Liver (tissue), 9 donors: Measurements from ENCODE around the gene FOXM1. TPM values are rescaled to one million over a fixed set of nuclear protein-coding genes. Genes with fewer than 3 reads are reported as not detected.

Experiments used
- DNase-seq: peaks from one replicate; pipeline ENCODE4 v3.0.0-alpha.2; 2017; ENCODE audit warnings: low spot score
- H3K27ac ChIP-seq, 2 donors: one replicate each; pipeline ENCODE4 v1.7.0; 2013; ENCODE audit warnings: inconsistent platforms in 2 of 2, low read length in 2 of 2, control low read depth in 1 of 2, low read depth in 1 of 2, mild to moderate bottlenecking in 1 of 2
- H3K27me3 ChIP-seq, 4 donors: one replicate each; pipeline versions ENCODE4 v1.6.1 to v1.7.0; 2013; ENCODE audit warnings: low read length in 3 of 4, inconsistent platforms in 1 of 4, mild to moderate bottlenecking in 1 of 4, moderate library complexity in 1 of 4; ENCODE audit not compliant: control insufficient read depth in 4 of 4, insufficient read depth in 4 of 4
- H3K36me3 ChIP-seq, 4 donors: one replicate each; pipeline versions ENCODE4 v1.6.1 to v1.7.0; 2013; ENCODE audit warnings: low read length in 3 of 4, mild to moderate bottlenecking in 3 of 4, low read depth in 1 of 4, moderate library complexity in 1 of 4; ENCODE audit not compliant: control insufficient read depth in 4 of 4, insufficient read depth in 3 of 4
- H3K4me1 ChIP-seq, 4 donors: one replicate each; pipeline versions ENCODE4 v1.6.1 to v1.7.0; 2013; ENCODE audit warnings: low read length in 3 of 4, mild to moderate bottlenecking in 3 of 4, moderate library complexity in 1 of 4; ENCODE audit not compliant: control insufficient read depth in 4 of 4, insufficient read depth in 4 of 4
- H3K4me3 ChIP-seq, 3 donors: one replicate each; pipeline versions ENCODE4 v1.6.1 to v1.7.0; 2013; ENCODE audit warnings: low read length in 3 of 3, control low read depth in 1 of 3, low read depth in 1 of 3, mild to moderate bottlenecking in 1 of 3
- H3K9ac ChIP-seq, 2 donors: one replicate each; pipeline ENCODE4 v1.7.0; 2013; ENCODE audit warnings: low read length in 2 of 2, mild to moderate bottlenecking in 2 of 2, moderate library complexity in 2 of 2, control low read depth in 1 of 2, low read depth in 1 of 2
- H3K9me3 ChIP-seq, 4 donors: one replicate each; pipeline versions ENCODE4 v1.6.1 to v1.7.0; 2013; ENCODE audit warnings: low read length in 3 of 4; ENCODE audit not compliant: control insufficient read depth in 4 of 4
- EGR1 ChIP-seq, 2 donors: IDR thresholded peaks; 2 replicates each; pipeline ENCODE4 v1.6.1; 2016 to 2018; ENCODE audit warnings: antibody characterized with exemption in 2 of 2, low read depth in 2 of 2
- FOXA1 ChIP-seq: IDR thresholded peaks from 2 replicates; pipeline ENCODE4 v1.6.1; 2016; ENCODE audit warnings: antibody characterized with exemption
- FOXA2 ChIP-seq: IDR thresholded peaks from 2 replicates; pipeline ENCODE4 v1.6.1; 2016; ENCODE audit warnings: antibody characterized with exemption
- GABPA ChIP-seq, 2 donors: IDR thresholded peaks in 1 of 2; conservative IDR thresholded peaks in 1 of 2; 2 replicates each; pipeline ENCODE4 v1.6.1; 2016; ENCODE audit warnings: antibody characterized with exemption in 2 of 2, mild to moderate bottlenecking in 1 of 2, moderate library complexity in 1 of 2
- HNF4A ChIP-seq, 2 donors: conservative IDR thresholded peaks; 2 replicates each; pipeline ENCODE4 v1.6.1; 2016; ENCODE audit warnings: antibody characterized with exemption in 2 of 2, mild to moderate bottlenecking in 2 of 2
- JUND ChIP-seq, 2 donors: IDR thresholded peaks; 2 replicates each; pipeline ENCODE4 v1.6.1; 2016; ENCODE audit warnings: antibody characterized with exemption in 2 of 2
- MAX ChIP-seq: IDR thresholded peaks from 2 replicates; pipeline ENCODE4 v1.6.1; 2016; ENCODE audit warnings: antibody characterized with exemption
- NR2F2 ChIP-seq: IDR thresholded peaks from 2 replicates; pipeline ENCODE4 v1.6.1; 2016; ENCODE audit warnings: antibody characterized with exemption
- RAD21 ChIP-seq, 2 donors: IDR thresholded peaks; 2 replicates each; pipeline ENCODE4 v1.6.1; 2016; ENCODE audit warnings: antibody characterized with exemption in 2 of 2, mild to moderate bottlenecking in 2 of 2
- SP1 ChIP-seq: IDR thresholded peaks from 2 replicates; pipeline ENCODE4 v1.6.1; 2018; ENCODE audit warnings: antibody characterized with exemption, mild to moderate bottlenecking
- TAF1 ChIP-seq: conservative IDR thresholded peaks from 2 replicates; pipeline ENCODE4 v1.6.1; 2016; ENCODE audit warnings: antibody characterized with exemption, mild to moderate bottlenecking
- WGBS: extraction: QIAGEN DNeasy Blood & Tissue Kit; methylation state at CpG from one replicate; pipeline ENCODE4 v1.1.7; 2013; 5-methylcytosine and 5-hydroxymethylcytosine counted together
- polyA plus RNA-seq, 2 donors: library from polyadenylated mRNA; stranded (reverse) in 1 of 2; unstranded in 1 of 2; fragments of 200-250 nt in 1 of 2; fragments of >200 nt in 1 of 2; fragmentation: Nextera tagmentation in 1 of 2; extraction: Ambion mirVana in 1 of 2; gene quantifications; one replicate each; pipeline versions ENCODE4 v1.2.1 to v1.2.3, GENCODE V29; 2013 to 2015
- total RNA-seq, 2 donors: library from RNA; depleted of rRNA; stranded (reverse); fragments of >200 nt; gene quantifications; one replicate each; pipeline ENCODE4 v1.2.3, GENCODE V29; 2014
- TF ChIP-seq, protein P1 (sequence below): IDR thresholded peaks from 2 replicates; pipeline ENCODE4 v1.6.1; 2016; ENCODE audit warnings: antibody characterized with exemption, mild to moderate bottlenecking
- TF ChIP-seq, protein P2 (sequence below): IDR thresholded peaks from 2 replicates; pipeline ENCODE4 v1.6.1; 2016; ENCODE audit warnings: antibody characterized with exemption
- TF ChIP-seq, protein P3 (sequence below): fragments of 150-350 bp; IDR thresholded peaks from 2 replicates; pipeline ENCODE4 v1.5.1; 2017; ENCODE audit warnings: improper control_type of control experiment, low read depth, low read length; ENCODE audit not compliant: missing input control
- donor health status: healthy.
- donor health status: healthy.
- donor health status: healthy.
- donor health status: healthy.
- donor health status: healthy.

Gene FOXM1
- total and polyA plus RNA-seq, 4 donors = 0.81 to 10.3 (median 4.6) TPM; not detected in 1

DNA sequence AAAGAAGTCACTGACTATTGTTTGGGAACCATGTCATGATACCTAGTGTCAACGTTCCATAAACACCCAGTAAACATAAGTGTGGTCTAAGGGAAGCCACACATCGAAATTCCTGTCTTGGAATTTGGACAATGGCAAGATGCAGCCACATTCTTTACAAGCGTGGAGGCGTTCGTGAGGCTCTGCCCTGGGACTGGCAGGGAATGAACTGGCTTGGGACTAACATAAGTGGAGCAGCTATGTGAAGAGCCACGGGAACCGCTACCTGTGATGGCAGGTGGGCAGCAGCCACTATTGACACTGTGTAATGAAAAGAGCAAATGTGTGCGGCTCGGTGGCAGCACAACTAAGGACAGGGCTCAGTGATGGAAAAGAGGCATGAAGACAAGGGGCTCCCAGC, 32.2 kb downstream of the FOXM1 start:
- Histone ChIP-seq H3K27ac (peak overlapping the region; percentile 9 to 42), H3K4me3 (no peak overlapping the region), H3K27me3 (no peaks in the 10 kb centered on the region), H3K9ac (no peak overlapping the region), H3K36me3 (peaks cover 0 to 10% (median 2%) of the 10 kb centered on the region in 4 donors), H3K4me1 (peaks cover 2 to 10% (median 8%) of the 10 kb centered on the region in 4 donors), H3K9me3 (no peaks in the 10 kb centered on the region)
- no peak for TF ChIP-seq RAD21 (IDR thresholded peaks at IDR 0.05)
- TF ChIP-seq EGR1 (IDR thresholded peaks at IDR 0.05; ENCODE audit: low read depth in 2 of 2) = no peak
- TF ChIP-seq, protein P1, sequence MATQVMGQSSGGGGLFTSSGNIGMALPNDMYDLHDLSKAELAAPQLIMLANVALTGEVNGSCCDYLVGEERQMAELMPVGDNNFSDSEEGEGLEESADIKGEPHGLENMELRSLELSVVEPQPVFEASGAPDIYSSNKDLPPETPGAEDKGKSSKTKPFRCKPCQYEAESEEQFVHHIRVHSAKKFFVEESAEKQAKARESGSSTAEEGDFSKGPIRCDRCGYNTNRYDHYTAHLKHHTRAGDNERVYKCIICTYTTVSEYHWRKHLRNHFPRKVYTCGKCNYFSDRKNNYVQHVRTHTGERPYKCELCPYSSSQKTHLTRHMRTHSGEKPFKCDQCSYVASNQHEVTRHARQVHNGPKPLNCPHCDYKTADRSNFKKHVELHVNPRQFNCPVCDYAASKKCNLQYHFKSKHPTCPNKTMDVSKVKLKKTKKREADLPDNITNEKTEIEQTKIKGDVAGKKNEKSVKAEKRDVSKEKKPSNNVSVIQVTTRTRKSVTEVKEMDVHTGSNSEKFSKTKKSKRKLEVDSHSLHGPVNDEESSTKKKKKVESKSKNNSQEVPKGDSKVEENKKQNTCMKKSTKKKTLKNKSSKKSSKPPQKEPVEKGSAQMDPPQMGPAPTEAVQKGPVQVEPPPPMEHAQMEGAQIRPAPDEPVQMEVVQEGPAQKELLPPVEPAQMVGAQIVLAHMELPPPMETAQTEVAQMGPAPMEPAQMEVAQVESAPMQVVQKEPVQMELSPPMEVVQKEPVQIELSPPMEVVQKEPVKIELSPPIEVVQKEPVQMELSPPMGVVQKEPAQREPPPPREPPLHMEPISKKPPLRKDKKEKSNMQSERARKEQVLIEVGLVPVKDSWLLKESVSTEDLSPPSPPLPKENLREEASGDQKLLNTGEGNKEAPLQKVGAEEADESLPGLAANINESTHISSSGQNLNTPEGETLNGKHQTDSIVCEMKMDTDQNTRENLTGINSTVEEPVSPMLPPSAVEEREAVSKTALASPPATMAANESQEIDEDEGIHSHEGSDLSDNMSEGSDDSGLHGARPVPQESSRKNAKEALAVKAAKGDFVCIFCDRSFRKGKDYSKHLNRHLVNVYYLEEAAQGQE = no peak
- TF ChIP-seq, protein P2, sequence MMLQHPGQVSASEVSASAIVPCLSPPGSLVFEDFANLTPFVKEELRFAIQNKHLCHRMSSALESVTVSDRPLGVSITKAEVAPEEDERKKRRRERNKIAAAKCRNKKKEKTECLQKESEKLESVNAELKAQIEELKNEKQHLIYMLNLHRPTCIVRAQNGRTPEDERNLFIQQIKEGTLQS = no peak
- TF ChIP-seq HNF4A (conservative IDR thresholded peaks at IDR 0.05) = no peak
- no peak for TF ChIP-seq FOXA2
- TF ChIP-seq FOXA1 = no peak
- TF ChIP-seq, protein P3, sequence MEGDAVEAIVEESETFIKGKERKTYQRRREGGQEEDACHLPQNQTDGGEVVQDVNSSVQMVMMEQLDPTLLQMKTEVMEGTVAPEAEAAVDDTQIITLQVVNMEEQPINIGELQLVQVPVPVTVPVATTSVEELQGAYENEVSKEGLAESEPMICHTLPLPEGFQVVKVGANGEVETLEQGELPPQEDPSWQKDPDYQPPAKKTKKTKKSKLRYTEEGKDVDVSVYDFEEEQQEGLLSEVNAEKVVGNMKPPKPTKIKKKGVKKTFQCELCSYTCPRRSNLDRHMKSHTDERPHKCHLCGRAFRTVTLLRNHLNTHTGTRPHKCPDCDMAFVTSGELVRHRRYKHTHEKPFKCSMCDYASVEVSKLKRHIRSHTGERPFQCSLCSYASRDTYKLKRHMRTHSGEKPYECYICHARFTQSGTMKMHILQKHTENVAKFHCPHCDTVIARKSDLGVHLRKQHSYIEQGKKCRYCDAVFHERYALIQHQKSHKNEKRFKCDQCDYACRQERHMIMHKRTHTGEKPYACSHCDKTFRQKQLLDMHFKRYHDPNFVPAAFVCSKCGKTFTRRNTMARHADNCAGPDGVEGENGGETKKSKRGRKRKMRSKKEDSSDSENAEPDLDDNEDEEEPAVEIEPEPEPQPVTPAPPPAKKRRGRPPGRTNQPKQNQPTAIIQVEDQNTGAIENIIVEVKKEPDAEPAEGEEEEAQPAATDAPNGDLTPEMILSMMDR = no peak
- TF ChIP-seq NR2F2 = no peak
- TF ChIP-seq GABPA (IDR thresholded peaks at IDR 0.05 in 1 of 2, conservative IDR thresholded peaks at IDR 0.05 in 1 of 2) = no peak
- no peak for TF ChIP-seq JUND (IDR thresholded peaks at IDR 0.05)
- no peak for TF ChIP-seq MAX
- no peak for TF ChIP-seq TAF1
- no peak for TF ChIP-seq SP1
- no peak for DNase-seq
- 91% methylated on average over 9 of the region's 9 CpGs for WGBS

DNA sequence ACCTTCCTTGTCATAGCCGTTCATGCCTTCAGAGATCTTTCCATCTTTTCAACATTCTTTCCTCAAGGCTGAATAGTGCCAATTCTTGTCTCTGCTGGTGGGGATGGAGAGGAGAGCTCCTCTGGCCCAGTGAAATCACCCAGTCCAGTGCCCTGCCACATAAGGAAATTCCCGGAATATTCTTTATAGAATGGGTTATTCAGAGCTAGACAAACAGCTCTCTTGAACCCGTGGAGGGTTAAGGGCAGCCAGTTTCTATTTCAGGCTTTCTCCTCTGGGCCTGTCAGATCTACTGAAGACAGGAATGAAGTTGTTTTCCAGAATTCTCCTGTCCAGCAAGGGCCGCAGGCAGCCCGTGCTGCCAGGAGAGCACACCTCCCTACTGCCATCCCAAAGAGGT, 34.0 kb downstream of the FOXM1 start:
- Histone ChIP-seq H3K27ac (no peak overlapping the region), H3K4me1 (no peaks in the 10 kb centered on the region), H3K9ac (no peak overlapping the region), H3K9me3 (no peaks in the 10 kb centered on the region), H3K4me3 (no peak overlapping the region), H3K36me3 (peaks cover 2 to 16% (median 4%) of the 10 kb centered on the region in 4 donors), H3K27me3 (no peaks in the 10 kb centered on the region)
- TF ChIP-seq RAD21 (IDR thresholded peaks at IDR 0.05) = no peak
- TF ChIP-seq, protein P1 = no peak
- TF ChIP-seq MAX = no peak
- DNase-seq = no peak
- 87% methylated on average over 5 of the region's 5 CpGs for WGBS
